Adrenal gland (tissue), 5 donors: Measurements from ENCODE around the gene KCNH1.
"Not testable (repeated sequence)": the region's sequence is repeated elsewhere in the genome, so short reads cannot be mapped to it uniquely, and the experiment has no call there.

ENCODE experiments used
- CTCF ChIP-seq, 6 experiments: fragments of 450-650 bp in 4 of 6; fragments of 200-600 bp in 2 of 6; sonication (generic) in 1 of 6; IDR thresholded peaks; 1 replicate in 5 of 6; 2 replicates in 1 of 6; pipeline versions ENCODE4 v1.5.1 to v1.8.0; 2016 to 2021; ENCODE audit warnings: antibody characterized with exemption in 6 of 6, mild to moderate bottlenecking in 2 of 6, moderate library complexity in 1 of 6
- POLR2A ChIP-seq, 2 donors: fragments of 450-650 bp; IDR thresholded peaks; one replicate each; pipeline ENCODE4 v1.6.1; 2017; ENCODE audit warnings: antibody characterized with exemption in 2 of 2, mild to moderate bottlenecking in 2 of 2, moderate library complexity in 1 of 2
- donor health status: DM: no; HTN: no; CAD: no.

- not testable (repeated sequence) for TF ChIP-seq CTCF, POLR2A (IDR thresholded peaks at IDR 0.05)
Observed at GRCh38 chr1:211041838-211042237, 92.1 kb downstream of the KCNH1 start.
